Neutrophil (primary cell): ENCODE results near the gene IFT80.

Experiments used
- H3K27ac ChIP-seq: fragments of 200-600 bp; sonication (generic); 2 replicates; pipeline ENCODE4 v1.5.1; 2016; ENCODE audit warnings: mild to moderate bottlenecking, moderate library complexity
- H3K27me3 ChIP-seq: fragments of 200-600 bp; sonication (generic); 2 replicates; pipeline ENCODE4 v1.6.0; 2016; ENCODE audit warnings: mild to moderate bottlenecking
- H3K36me3 ChIP-seq: fragments of 200-600 bp; sonication (generic); 2 replicates; pipeline ENCODE4 v1.5.1; 2017
- H3K4me1 ChIP-seq, 2 experiments: fragments of 200-600 bp in 1 of 2; sonication (generic) in 1 of 2; 1 replicate in 1 of 2; 2 replicates in 1 of 2; pipeline versions ENCODE4 v1.5.1 to v1.6.1; 2013 to 2016; ENCODE audit warnings: low read depth in 1 of 2, low read length in 1 of 2, mild to moderate bottlenecking in 1 of 2, moderate library complexity in 1 of 2; ENCODE audit not compliant: control insufficient read depth in 1 of 2, insufficient read depth in 1 of 2
- H3K4me3 ChIP-seq, 2 experiments: fragments of 200-600 bp in 1 of 2; sonication (generic) in 1 of 2; 1 replicate in 1 of 2; 2 replicates in 1 of 2; pipeline ENCODE4 v1.5.1; 2013 to 2016; ENCODE audit warnings: low read depth in 1 of 2, low read length in 1 of 2, mild to moderate bottlenecking in 1 of 2, moderate library complexity in 1 of 2
- H3K9me3 ChIP-seq: fragments of 200-600 bp; sonication (generic); 2 replicates; pipeline ENCODE4 v1.5.1; 2016
- TF ChIP-seq, protein P1 (sequence below): fragments of 200-600 bp; sonication (generic); IDR thresholded peaks from 2 replicates; pipeline ENCODE4 v1.5.1; 2016; ENCODE audit warnings: antibody characterized with exemption

The IFT80 gene

GRCh38 chr3:160210341-160210740, 188.7 kb downstream of the IFT80 start:
- H3K36me3 ChIP-seq: no peaks in the 10 kb centered on the region
- TF ChIP-seq, protein P1, sequence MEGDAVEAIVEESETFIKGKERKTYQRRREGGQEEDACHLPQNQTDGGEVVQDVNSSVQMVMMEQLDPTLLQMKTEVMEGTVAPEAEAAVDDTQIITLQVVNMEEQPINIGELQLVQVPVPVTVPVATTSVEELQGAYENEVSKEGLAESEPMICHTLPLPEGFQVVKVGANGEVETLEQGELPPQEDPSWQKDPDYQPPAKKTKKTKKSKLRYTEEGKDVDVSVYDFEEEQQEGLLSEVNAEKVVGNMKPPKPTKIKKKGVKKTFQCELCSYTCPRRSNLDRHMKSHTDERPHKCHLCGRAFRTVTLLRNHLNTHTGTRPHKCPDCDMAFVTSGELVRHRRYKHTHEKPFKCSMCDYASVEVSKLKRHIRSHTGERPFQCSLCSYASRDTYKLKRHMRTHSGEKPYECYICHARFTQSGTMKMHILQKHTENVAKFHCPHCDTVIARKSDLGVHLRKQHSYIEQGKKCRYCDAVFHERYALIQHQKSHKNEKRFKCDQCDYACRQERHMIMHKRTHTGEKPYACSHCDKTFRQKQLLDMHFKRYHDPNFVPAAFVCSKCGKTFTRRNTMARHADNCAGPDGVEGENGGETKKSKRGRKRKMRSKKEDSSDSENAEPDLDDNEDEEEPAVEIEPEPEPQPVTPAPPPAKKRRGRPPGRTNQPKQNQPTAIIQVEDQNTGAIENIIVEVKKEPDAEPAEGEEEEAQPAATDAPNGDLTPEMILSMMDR: no peak
- H3K27ac ChIP-seq: no peak overlapping the region
- H3K9me3 ChIP-seq: no peaks in the 10 kb centered on the region
- H3K4me1 ChIP-seq: no peaks in the 10 kb centered on the region
- no peak overlapping the region for H3K4me3 ChIP-seq
- no peaks in the 10 kb centered on the region for H3K27me3 ChIP-seq
